ENCODE measurements around the gene IDI2.
A peak's percentile ranks its signal among the peaks of the same experiment; 100 is the strongest.

The IDI2 gene

GRCh38 chr10:987620-987869 is 38.1 kb downstream of the IDI2 start:
- peak overlapping the region; percentile 92 for H3K27ac ChIP-seq
- TF ChIP-seq ZFX (IDR thresholded peaks at IDR 0.05) (no peak), CTCF (conservative IDR thresholded peaks at IDR 0.05) (no peak)

- TF ChIP-seq ZFX (IDR thresholded peaks at IDR 0.05) = no peak
- no peak for TF ChIP-seq CTCF (conservative IDR thresholded peaks at IDR 0.05)
Observed at GRCh38 chr10:986881-987619, 38.6 kb downstream of the IDI2 start.

GRCh38 chr10:986137-986825 is 39.4 kb downstream of the IDI2 start:
- TF ChIP-seq CTCF (conservative IDR thresholded peaks at IDR 0.05) = no peak
- no peak for TF ChIP-seq ZFX (IDR thresholded peaks at IDR 0.05)
- no peak overlapping the region for H3K27ac ChIP-seq

More at GRCh38 chr10:986881-987619, 38.6 kb downstream of the IDI2 start:
- H3K27ac ChIP-seq = peak overlapping the region; percentile 92

DNA sequence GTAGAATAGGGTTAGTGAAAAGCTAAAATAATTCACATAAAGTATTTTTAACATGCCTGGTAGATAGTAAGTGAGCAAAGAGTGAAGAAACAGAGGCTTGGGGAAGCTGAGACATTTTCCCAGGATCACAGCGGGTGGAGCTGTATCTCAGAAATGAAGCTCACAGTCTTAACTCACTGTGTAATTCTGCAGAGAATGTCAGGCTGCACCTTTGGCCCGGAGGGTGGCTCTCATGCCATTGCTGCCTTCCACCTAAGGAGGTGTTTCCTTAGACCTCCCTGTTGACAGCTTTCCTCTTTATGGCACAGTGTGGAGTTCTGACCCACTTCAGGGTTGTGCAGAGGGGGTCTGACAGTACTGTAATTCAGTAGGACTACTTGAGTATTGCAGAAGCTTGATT is 40.3 kb downstream of the IDI2 start:
- TF ChIP-seq CTCF (conservative IDR thresholded peaks at IDR 0.05) = no peak

DNA sequence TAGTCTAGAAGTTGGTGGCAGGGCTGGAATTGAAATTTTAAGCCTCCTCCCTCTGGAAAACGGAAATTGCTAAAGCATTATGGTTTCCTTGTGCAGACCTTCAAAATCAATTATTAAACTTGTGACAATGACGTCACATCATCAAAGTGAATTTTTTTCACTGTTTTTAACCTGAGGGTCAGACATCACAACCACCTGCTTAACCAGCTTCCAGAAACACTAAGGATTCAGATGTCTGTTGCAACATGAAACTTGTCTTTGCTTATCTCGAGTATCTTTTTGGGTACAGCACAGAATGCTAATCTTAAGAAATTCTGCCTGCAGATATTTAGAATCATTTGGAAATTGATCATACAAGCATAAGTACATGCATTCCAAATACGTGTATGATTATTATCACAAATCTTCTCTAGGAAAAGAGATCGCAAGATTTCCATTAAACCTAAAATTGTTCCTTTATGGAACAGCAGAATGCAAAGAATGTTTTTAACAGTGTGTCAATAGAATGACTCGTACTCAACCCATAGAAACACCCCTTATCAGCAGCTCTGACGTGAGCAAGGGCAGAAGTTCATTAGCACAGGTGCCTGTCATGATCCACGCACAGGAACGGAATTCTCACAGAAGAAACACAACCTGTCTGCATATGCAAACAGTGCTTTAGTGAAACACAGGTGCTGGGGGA is 41.5 kb downstream of the IDI2 start:
- TF ChIP-seq ZFX (IDR thresholded peaks at IDR 0.05) (no peak), CTCF (conservative IDR thresholded peaks at IDR 0.05) (no peak)
- no peak overlapping the region for H3K27ac ChIP-seq

More for the DNA sequence above, 40.3 kb downstream of the IDI2 start:
- no peak overlapping the region for H3K27ac ChIP-seq

- H3K27ac ChIP-seq = no peak overlapping the region
- TF ChIP-seq CTCF (conservative IDR thresholded peaks at IDR 0.05) = no peak
- no peak for TF ChIP-seq ZFX (IDR thresholded peaks at IDR 0.05)
Observed at GRCh38 chr10:983401-983800, 42.3 kb downstream of the IDI2 start.

DNA sequence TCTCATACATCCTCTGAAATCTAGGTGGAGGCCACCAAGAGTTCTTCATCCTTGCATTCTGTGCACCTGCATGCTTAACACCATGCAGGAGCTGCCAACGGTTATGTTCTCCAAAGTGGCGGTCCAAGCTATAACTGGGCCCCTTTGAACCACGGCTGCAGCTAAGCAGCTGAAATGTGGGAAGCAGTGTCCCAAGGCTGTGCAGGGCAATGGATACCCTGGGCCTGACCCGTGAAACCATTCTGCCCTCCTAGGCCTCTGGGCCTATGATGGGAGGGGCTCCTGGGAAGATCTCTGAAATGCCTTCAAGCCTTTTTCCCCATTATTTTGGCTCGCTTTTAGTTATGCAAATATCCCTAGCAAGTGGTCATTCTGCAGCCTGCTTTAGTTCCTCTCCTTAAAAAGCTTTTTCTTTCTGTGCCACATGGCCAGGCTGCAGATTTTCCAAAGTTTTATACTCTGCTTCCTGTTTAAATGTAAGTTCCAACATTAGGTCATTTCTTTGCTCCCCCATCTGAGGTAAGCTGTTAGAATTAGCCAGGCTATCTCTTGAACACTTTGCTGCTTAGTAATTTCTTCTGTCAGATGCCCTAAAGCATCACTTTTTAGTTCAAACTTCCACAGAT is 45.1 kb downstream of the IDI2 start:
- TF ChIP-seq CTCF (conservative IDR thresholded peaks at IDR 0.05) (no peak), ZFX (IDR thresholded peaks at IDR 0.05) (no peak)
- H3K27ac ChIP-seq = no peak overlapping the region

All from C4-2B (cell line).